Sigmoid colon (tissue), 7 donors: Measurements from ENCODE around the gene PPP2CA. TPM values are rescaled to one million over a fixed set of nuclear protein-coding genes. Genes with fewer than 3 reads are reported as not detected.

ENCODE experiments used
- DNase-seq: peaks from one replicate; pipeline ENCODE4 v3.0.0-alpha.2; 2019
- H3K27ac ChIP-seq, 4 donors: fragments of 200-600 bp; sonication (generic); one replicate each; pipeline ENCODE4 v1.5.1; 2016 to 2019; ENCODE audit warnings: mild to moderate bottlenecking in 1 of 4
- H3K27me3 ChIP-seq, 3 donors: fragments of 200-600 bp; sonication (generic); one replicate each; pipeline ENCODE4 v1.5.1; 2019; ENCODE audit warnings: mild to moderate bottlenecking in 1 of 3
- H3K36me3 ChIP-seq, 4 donors: fragments of 200-600 bp; sonication (generic); one replicate each; pipeline ENCODE4 v1.5.1; 2016 to 2019
- H3K4me1 ChIP-seq, 4 donors: fragments of 200-600 bp; sonication (generic); one replicate each; pipeline ENCODE4 v1.5.1; 2017 to 2019
- H3K4me3 ChIP-seq, 4 donors: fragments of 200-600 bp; sonication (generic); one replicate each; pipeline ENCODE4 v1.5.1; 2017 to 2019; ENCODE audit warnings: mild to moderate bottlenecking in 2 of 4, moderate library complexity in 1 of 4
- H3K9me3 ChIP-seq, 4 donors: fragments of 200-600 bp in 3 of 4; sonication (generic) in 3 of 4; one replicate each; pipeline versions ENCODE4 v1.5.1 to v1.6.1; 2013 to 2019
- EP300 ChIP-seq, 4 donors: sonication (generic); formaldehyde crosslinking; IDR thresholded peaks; one replicate each; pipeline ENCODE4 v1.6.1; 2017; ENCODE audit warnings: antibody characterized with exemption in 4 of 4
- POLR2A ChIP-seq, 2 donors: fragments of 450-650 bp; IDR thresholded peaks; one replicate each; pipeline ENCODE4 v1.6.1; 2016; ENCODE audit warnings: antibody characterized with exemption in 2 of 2, mild to moderate bottlenecking in 2 of 2, moderate library complexity in 2 of 2
- POLR2AphosphoS5 ChIP-seq, 4 donors: sonication (generic); formaldehyde crosslinking; IDR thresholded peaks; one replicate each; pipeline ENCODE4 v1.6.1; 2017; ENCODE audit warnings: antibody characterized with exemption in 4 of 4
- WGBS, 2 donors: extraction: QIAGEN DNeasy Blood & Tissue Kit; methylation state at CpG; one replicate each; pipeline ENCODE4 v1.1.7; 2013; 5-methylcytosine and 5-hydroxymethylcytosine counted together
- intact Hi-C: fragments of 100-400 bp; cut with DNase I; formaldehyde crosslinking; loops from one replicate; pipeline ENCODE4 v1.15.1; 2023
- polyA plus RNA-seq, 3 donors: library from polyadenylated mRNA; stranded (reverse); fragments of 200-250 nt; gene quantifications; one replicate each; pipeline ENCODE4 v1.2.3, GENCODE V29; 2013
- total RNA-seq, 4 donors: library from RNA; depleted of rRNA; stranded (reverse); fragments of >200 nt; gene quantifications; one replicate each; pipeline ENCODE4 v1.1.0, GENCODE V29; 2016
- TF ChIP-seq, protein P1 (sequence below), 4 experiments: fragments of 450-650 bp in 3 of 4; fragments of 200-600 bp in 1 of 4; IDR thresholded peaks; one replicate each; pipeline ENCODE4 v1.5.1; 2016 to 2019; ENCODE audit warnings: antibody characterized with exemption in 4 of 4, mild to moderate bottlenecking in 3 of 4, moderate library complexity in 2 of 4
- donor health status: healthy with polysubstance abuse.
- donor health status: Bipolar disorder and iron deficiency.
- donor health status: healthy.

PPP2CA gene
- total and polyA plus RNA-seq, 7 donors, result 48.6 to 145 (median 102) TPM

DNA sequence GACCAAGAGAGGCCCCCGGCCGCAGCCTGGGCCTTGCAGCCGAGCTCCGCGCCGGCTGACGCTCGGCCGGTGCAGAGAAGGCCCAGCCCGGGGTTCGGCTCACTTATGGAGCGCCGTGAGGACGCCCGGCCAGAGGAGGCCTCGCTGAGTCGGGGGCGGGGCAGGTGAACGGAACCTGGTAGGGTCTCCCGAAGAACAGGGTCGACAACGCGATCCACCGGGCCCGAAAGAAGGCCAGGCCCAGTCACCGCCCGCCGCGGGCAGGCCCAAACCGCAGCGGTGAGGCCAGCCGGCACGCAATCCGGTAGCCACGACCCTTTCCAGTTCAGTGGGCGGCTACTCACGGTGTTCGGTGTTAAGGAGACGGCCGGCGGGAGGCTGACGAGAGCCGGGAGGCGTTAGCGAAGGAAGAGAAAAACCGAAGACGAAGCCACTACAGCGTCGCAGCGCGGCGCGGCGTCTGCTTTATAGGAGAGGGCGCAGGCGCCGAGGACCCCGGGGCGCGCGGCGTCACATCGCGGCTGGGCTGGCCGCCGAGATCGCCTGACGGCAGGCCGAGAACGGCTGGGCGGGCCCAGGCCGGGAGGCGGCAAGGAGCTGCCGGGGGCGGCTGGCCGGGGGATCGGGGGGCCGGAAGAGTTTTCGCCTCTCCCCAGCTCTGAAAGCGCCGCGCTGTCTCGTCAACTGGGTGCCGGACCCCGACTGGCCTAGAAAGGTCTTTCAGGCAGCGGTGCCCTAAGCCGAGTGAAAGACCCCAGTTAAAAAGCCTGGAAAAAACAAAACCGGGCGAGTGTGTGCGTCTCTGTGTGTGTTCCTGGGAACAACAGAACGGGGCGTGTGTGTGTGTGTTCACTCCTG is 49.1 kb downstream of the PPP2CA start, which contains the start of gene SKP1:
Gene SKP1 (minus strand): TSS at position 440 of the 858 bp plus-strand sequence. CDS start 2,928 bp downstream, outside the sequence.
- 0 to 1% methylated on average over 92 of the region's 92 CpGs for WGBS, 2 donors
- H3K27me3 ChIP-seq, result no peaks in the 10 kb centered on the region
- H3K4me3 ChIP-seq, result peak within 1 kb of the TSS; percentile 82 to 99 (median 92)
- peak; percentile 89 for DNase-seq
- H3K9me3 ChIP-seq, result no peaks in the 10 kb centered on the region
- H3K36me3 ChIP-seq, result peaks cover 0 to 20% (median 13%) of the 10 kb centered on the region in 4 donors
- H3K27ac ChIP-seq, result peak within 1 kb of the TSS; percentile 97 to 100 (median 98)
- peaks cover 0 to 43% (median 38%) of the 10 kb centered on the region in 4 donors for H3K4me1 ChIP-seq
- intact Hi-C loops, result loop anchor here (2.0 kb wide), 4 partner anchors 50 to 410 kb away; partner anchors contain the start of genes PPP2CA and UBE2B
- TF ChIP-seq EP300 (IDR thresholded peaks at IDR 0.05), result no peak
- TF ChIP-seq POLR2A (IDR thresholded peaks at IDR 0.05), result peak; percentile 95 to 98
- TF ChIP-seq, protein P1, sequence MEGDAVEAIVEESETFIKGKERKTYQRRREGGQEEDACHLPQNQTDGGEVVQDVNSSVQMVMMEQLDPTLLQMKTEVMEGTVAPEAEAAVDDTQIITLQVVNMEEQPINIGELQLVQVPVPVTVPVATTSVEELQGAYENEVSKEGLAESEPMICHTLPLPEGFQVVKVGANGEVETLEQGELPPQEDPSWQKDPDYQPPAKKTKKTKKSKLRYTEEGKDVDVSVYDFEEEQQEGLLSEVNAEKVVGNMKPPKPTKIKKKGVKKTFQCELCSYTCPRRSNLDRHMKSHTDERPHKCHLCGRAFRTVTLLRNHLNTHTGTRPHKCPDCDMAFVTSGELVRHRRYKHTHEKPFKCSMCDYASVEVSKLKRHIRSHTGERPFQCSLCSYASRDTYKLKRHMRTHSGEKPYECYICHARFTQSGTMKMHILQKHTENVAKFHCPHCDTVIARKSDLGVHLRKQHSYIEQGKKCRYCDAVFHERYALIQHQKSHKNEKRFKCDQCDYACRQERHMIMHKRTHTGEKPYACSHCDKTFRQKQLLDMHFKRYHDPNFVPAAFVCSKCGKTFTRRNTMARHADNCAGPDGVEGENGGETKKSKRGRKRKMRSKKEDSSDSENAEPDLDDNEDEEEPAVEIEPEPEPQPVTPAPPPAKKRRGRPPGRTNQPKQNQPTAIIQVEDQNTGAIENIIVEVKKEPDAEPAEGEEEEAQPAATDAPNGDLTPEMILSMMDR (IDR thresholded peaks at IDR 0.05), result no peak
- TF ChIP-seq POLR2AphosphoS5 (IDR thresholded peaks at IDR 0.05), result peak; percentile 98 to 100 (median 100)

DNA sequence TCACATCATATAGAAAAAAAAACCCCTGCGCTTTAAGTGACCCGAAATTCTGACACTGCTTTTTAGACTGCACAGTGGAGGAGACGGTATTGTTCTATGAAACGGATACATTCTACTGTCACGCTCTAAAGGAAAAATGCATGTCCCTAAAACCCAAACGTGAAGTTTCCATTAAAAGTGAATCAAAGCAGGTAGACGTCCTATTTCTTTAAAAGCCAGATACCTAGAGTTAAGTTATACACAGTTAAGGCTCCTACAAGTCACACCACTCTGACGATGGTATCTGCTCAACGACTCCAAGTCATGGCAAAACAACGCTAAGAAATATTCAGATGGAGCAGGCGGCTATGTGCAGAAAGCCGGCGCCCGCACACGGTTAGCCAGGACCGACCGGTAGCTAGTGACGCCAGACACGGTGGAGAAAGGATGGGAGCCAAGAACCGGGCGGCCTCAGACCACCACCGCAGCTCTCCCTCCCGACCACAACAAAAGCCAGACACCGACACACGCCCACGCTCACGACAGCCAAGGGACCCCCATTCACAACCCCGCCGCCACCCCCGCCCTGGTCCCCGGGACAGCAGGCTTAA is 49.9 kb downstream of the PPP2CA start:
- TF ChIP-seq EP300 (IDR thresholded peaks at IDR 0.05) (no peak), POLR2A (IDR thresholded peaks at IDR 0.05) (no peak), POLR2AphosphoS5 (IDR thresholded peaks at IDR 0.05) (no peak)
- TF ChIP-seq, protein P1 (IDR thresholded peaks at IDR 0.05), result no peak
- peak; percentile 68 for DNase-seq
- 1% methylated on average over 31 of the region's 31 CpGs for WGBS, 2 donors
- Histone ChIP-seq H3K9me3 (no peaks in the 10 kb centered on the region), H3K4me1 (peaks cover 0 to 47% (median 40%) of the 10 kb centered on the region in 4 donors), H3K27me3 (no peaks in the 10 kb centered on the region), H3K36me3 (peaks cover 0 to 27% (median 15%) of the 10 kb centered on the region in 4 donors), H3K27ac (peak overlapping the region; percentile 97 to 100 (median 98)), H3K4me3 (peak overlapping the region; percentile 82 to 99 (median 92))
- intact Hi-C loops, result loop anchor here (2.0 kb wide), 4 partner anchors 51 to 411 kb away; partner anchors contain the start of genes PPP2CA and UBE2B

DNA sequence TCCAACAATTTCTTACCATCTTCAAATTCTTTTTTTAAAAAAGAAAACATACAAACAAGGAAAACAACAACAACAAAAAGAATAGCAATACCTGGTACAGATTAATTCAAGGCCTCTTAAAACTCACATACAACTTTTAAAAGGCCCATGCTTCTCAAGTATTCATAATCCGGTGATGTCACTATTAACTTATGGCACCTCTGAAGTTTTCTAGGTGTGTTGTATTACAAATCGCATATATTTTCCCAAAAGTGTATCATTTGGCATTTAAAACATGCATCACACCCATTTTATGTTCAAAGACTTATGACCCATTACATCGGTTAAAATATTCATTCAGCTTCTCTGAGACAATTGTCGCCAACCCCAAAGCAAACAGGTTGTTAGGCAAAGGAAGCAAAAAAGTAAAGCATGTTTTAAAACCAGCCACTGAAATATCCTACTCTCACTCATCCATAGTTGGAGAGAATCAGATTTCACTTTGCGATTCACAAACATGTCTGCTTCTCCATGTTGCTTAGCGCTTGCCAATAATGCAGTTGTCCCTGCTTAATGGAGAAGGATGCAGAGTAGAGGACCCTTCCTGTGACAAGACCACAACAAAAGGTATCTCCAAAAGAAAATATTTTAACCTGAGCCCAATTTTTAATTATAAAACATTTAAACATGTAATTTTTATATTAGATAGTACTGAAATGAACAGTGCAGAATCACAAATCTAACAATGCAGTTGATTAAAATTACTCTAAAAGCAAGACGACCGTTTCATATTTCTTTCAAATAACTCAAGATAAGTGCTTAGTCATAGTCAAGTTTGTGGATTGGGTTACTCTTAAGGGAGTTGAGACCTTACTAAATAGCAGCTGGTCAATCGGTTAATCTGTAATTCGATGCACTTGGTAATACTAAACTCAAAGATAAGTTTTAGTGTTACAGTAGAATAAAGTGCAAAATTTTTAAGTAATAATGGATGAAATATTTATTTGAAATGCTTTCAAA is 50.7 kb downstream of the PPP2CA start:
- H3K36me3 ChIP-seq, result peaks cover 0 to 36% (median 15%) of the 10 kb centered on the region in 4 donors
- DNase-seq, result no peak
- peaks cover 0 to 47% (median 40%) of the 10 kb centered on the region in 4 donors for H3K4me1 ChIP-seq
- peak overlapping the region; percentile 82 to 99 (median 92) for H3K4me3 ChIP-seq
- TF ChIP-seq POLR2A (IDR thresholded peaks at IDR 0.05) (no peak), EP300 (IDR thresholded peaks at IDR 0.05) (no peak), POLR2AphosphoS5 (IDR thresholded peaks at IDR 0.05) (no peak)
- TF ChIP-seq, protein P1 (IDR thresholded peaks at IDR 0.05), result no peak
- H3K9me3 ChIP-seq, result no peaks in the 10 kb centered on the region
- intact Hi-C loops, result no loop called here
- peak overlapping the region; percentile 97 to 100 (median 98) for H3K27ac ChIP-seq
- no peaks in the 10 kb centered on the region for H3K27me3 ChIP-seq
- 8 to 23% methylated on average over 10 of the region's 10 CpGs for WGBS, 2 donors

DNA sequence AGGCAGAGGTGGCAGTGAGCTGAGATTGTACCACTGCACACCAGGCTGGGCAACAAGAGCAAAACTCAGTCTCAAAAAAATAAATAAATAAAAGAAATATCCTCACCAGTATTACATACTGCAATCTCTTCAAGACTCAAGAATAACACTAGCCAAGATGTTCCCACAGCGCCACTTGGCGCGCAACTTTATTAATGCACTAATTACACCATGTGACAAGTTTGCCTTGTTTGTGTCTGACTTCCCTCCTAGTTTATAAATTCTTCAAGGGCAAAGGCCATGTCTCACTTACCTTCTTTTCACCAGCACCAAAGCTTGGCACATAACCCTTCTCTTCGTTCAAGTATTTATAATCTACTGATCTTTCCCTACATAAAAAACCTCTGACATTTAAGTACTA is 53.9 kb downstream of the PPP2CA start:
- DNase-seq, result no peak
- intact Hi-C loops, result no loop called here
- Histone ChIP-seq H3K27ac (no peak overlapping the region), H3K36me3 (peaks cover 0 to 67% (median 20%) of the 10 kb centered on the region in 4 donors), H3K27me3 (no peaks in the 10 kb centered on the region), H3K4me1 (peaks cover 0 to 43% (median 34%) of the 10 kb centered on the region in 4 donors), H3K9me3 (no peaks in the 10 kb centered on the region), H3K4me3 (no peak overlapping the region)
- 30 to 78% methylated on average over 4 of the region's 4 CpGs for WGBS, 2 donors
- no peak for TF ChIP-seq EP300 (IDR thresholded peaks at IDR 0.05)
- TF ChIP-seq, protein P1 (IDR thresholded peaks at IDR 0.05), result no peak
- TF ChIP-seq POLR2A (IDR thresholded peaks at IDR 0.05), result no peak
- TF ChIP-seq POLR2AphosphoS5 (IDR thresholded peaks at IDR 0.05), result no peak
